Neural progenitor cell (in vitro differentiated cells): Measurements from ENCODE around the gene CD2AP.

Source experiments
- EZH2phosphoT487 ChIP-seq: fragments of 200-600 bp; sonication (generic); IDR thresholded peaks from 2 replicates; pipeline ENCODE4 v1.6.1; 2017; ENCODE audit warnings: antibody characterized with exemption
- TF ChIP-seq, protein P1 (sequence below): fragments of 200-600 bp; sonication (generic); IDR thresholded peaks from 2 replicates; pipeline ENCODE4 v1.5.1; 2017; ENCODE audit warnings: antibody characterized with exemption, mild to moderate bottlenecking

DNA sequence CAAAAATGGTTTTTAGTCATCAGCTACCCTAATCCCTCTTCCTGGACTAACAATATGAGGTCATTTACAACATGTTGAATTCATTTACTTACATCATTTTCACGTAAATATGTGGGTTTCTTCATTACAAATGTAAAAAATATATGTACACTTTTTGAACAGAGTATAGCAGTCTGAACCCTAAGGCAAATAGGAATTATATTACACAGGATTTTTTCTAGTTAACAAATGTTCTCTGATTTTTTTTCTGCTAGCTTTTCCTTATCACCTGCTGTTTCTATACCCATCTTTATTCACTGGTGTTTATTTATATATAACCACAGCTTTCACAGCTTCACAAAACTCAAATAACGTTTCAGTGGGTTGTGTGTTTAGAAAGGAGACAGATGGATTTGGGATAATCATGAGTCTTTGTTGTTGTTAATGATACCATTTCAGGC lies 21.0 kb upstream of the CD2AP start:
- TF ChIP-seq, protein P1, sequence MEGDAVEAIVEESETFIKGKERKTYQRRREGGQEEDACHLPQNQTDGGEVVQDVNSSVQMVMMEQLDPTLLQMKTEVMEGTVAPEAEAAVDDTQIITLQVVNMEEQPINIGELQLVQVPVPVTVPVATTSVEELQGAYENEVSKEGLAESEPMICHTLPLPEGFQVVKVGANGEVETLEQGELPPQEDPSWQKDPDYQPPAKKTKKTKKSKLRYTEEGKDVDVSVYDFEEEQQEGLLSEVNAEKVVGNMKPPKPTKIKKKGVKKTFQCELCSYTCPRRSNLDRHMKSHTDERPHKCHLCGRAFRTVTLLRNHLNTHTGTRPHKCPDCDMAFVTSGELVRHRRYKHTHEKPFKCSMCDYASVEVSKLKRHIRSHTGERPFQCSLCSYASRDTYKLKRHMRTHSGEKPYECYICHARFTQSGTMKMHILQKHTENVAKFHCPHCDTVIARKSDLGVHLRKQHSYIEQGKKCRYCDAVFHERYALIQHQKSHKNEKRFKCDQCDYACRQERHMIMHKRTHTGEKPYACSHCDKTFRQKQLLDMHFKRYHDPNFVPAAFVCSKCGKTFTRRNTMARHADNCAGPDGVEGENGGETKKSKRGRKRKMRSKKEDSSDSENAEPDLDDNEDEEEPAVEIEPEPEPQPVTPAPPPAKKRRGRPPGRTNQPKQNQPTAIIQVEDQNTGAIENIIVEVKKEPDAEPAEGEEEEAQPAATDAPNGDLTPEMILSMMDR, result no peak
- no peak for TF ChIP-seq EZH2phosphoT487
